ENCODE data around the gene PRR23E.

PRR23E gene

GRCh38 chr3:127210654-127210943 lies 17.7 kb downstream of the PRR23E start:
- DNase-seq = no peak

- DNase-seq = no peak
Measured at GRCh38 chr3:127211118-127212060, 18.5 kb downstream of the PRR23E start.

GRCh38 chr3:127212231-127212630 lies 19.3 kb downstream of the PRR23E start:
- no peak for DNase-seq

- no peak for DNase-seq
Measured at GRCh38 chr3:127212711-127213110, 19.8 kb downstream of the PRR23E start.

GRCh38 chr3:127213381-127213918 lies 20.5 kb downstream of the PRR23E start:
- DNase-seq = no peak

- DNase-seq = no peak
Measured at GRCh38 chr3:127214975-127215374, 22.0 kb downstream of the PRR23E start.

- DNase-seq = no peak
Measured at GRCh38 chr3:127215714-127216414, 22.9 kb downstream of the PRR23E start.

- DNase-seq = no peak
Measured at GRCh38 chr3:127216415-127217261, 23.7 kb downstream of the PRR23E start.

- DNase-seq = no peak
Measured at GRCh38 chr3:127217596-127218453, 24.9 kb downstream of the PRR23E start.

- no peak for DNase-seq
Measured at GRCh38 chr3:127218454-127218922, 25.6 kb downstream of the PRR23E start.

- DNase-seq = no peak
Measured at GRCh38 chr3:127220497-127220896, 27.6 kb downstream of the PRR23E start.

GRCh38 chr3:127221037-127221436 lies 28.1 kb downstream of the PRR23E start:
- no peak for DNase-seq

GRCh38 chr3:127221446-127222035 lies 28.6 kb downstream of the PRR23E start:
- DNase-seq = no peak

- no peak for DNase-seq
Measured at GRCh38 chr3:127222163-127222562, 29.2 kb downstream of the PRR23E start.

GRCh38 chr3:127222664-127223063 lies 29.7 kb downstream of the PRR23E start:
- DNase-seq = no peak

- no peak for DNase-seq
Measured at GRCh38 chr3:127224118-127224517, 31.2 kb downstream of the PRR23E start.

GRCh38 chr3:127226457-127226856 lies 33.5 kb downstream of the PRR23E start:
- no peak for DNase-seq

GRCh38 chr3:127226946-127227842 lies 34.3 kb downstream of the PRR23E start:
- DNase-seq = no peak

GRCh38 chr3:127228866-127229265 lies 35.9 kb downstream of the PRR23E start:
- no peak for DNase-seq

GRCh38 chr3:127233371-127233770 lies 40.4 kb downstream of the PRR23E start:
- no peak for DNase-seq

Measured in activated CD4-positive, CD25-positive, alpha-beta regulatory T cell (primary cell).